ENCODE measurements around the gene ARMH3.
A peak's percentile ranks its signal among the peaks of the same experiment; 100 is the strongest.

Gene ARMH3

GRCh38 chr10:102003541-102003940, 52.4 kb downstream of the ARMH3 start:
- no peak for TF ChIP-seq CTCF (IDR thresholded peaks at IDR 0.05; ENCODE audit: low read length, missing control alignments)
- DNase-seq (ENCODE audit: low read depth), result peak; percentile 50
- no peak overlapping the region for H3K4me3 ChIP-seq (replicated peaks; ENCODE audit: low read depth, low read length)

GRCh38 chr10:102001435-102002068, 54.4 kb downstream of the ARMH3 start:
- no peak for DNase-seq (ENCODE audit: low read depth)
- TF ChIP-seq CTCF (IDR thresholded peaks at IDR 0.05; ENCODE audit: low read length, missing control alignments), result no peak
- H3K4me3 ChIP-seq (replicated peaks; ENCODE audit: low read depth, low read length), result no peak overlapping the region

GRCh38 chr10:101997803-101998202, 58.2 kb downstream of the ARMH3 start:
- TF ChIP-seq CTCF (IDR thresholded peaks at IDR 0.05; ENCODE audit: low read length, missing control alignments), result no peak
- no peak overlapping the region for H3K4me3 ChIP-seq (replicated peaks; ENCODE audit: low read depth, low read length)
- no peak for DNase-seq (ENCODE audit: low read depth)

- DNase-seq (ENCODE audit: low read depth), result peak; percentile 55
Observed at GRCh38 chr10:101995451-101996063, 60.4 kb downstream of the ARMH3 start.

GRCh38 chr10:101993651-101994200, 62.2 kb downstream of the ARMH3 start:
- TF ChIP-seq CTCF (IDR thresholded peaks at IDR 0.05; ENCODE audit: low read length, missing control alignments), result no peak
- no peak overlapping the region for H3K4me3 ChIP-seq (replicated peaks; ENCODE audit: low read depth, low read length)
- DNase-seq (ENCODE audit: low read depth), result no peak

More at GRCh38 chr10:101995451-101996063, 60.4 kb downstream of the ARMH3 start:
- H3K4me3 ChIP-seq (replicated peaks; ENCODE audit: low read depth, low read length), result no peak overlapping the region
- TF ChIP-seq CTCF (IDR thresholded peaks at IDR 0.05; ENCODE audit: low read length, missing control alignments), result no peak

GRCh38 chr10:101993221-101993620, 62.8 kb downstream of the ARMH3 start:
- DNase-seq (ENCODE audit: low read depth), result no peak
- TF ChIP-seq CTCF (IDR thresholded peaks at IDR 0.05; ENCODE audit: low read length, missing control alignments), result no peak
- no peak overlapping the region for H3K4me3 ChIP-seq (replicated peaks; ENCODE audit: low read depth, low read length)
